HepG2 (cell line): Measurements from ENCODE around the gene MYADML2. TPM values are rescaled to one million over a fixed set of nuclear protein-coding genes. Genes with fewer than 3 reads are reported as not detected.
A peak's percentile ranks its signal among the peaks of the same experiment; 100 is the strongest.

Experiments used
- AGO2 ChIP-seq: fragments of 200-400 bp; formaldehyde crosslinking; optimal IDR thresholded peaks from 2 replicates; pipeline ENCODE3; 2017; ENCODE audit warnings: mild to moderate bottlenecking, low read depth, low read length, moderate library complexity
- CHCHD3 ChIP-seq: sonication (generic); formaldehyde crosslinking; IDR thresholded peaks from 2 replicates; pipeline ENCODE4 v1.8.0; 2022; ENCODE audit warnings: mild to moderate bottlenecking, missing genetic modification reagents, moderate library complexity
- ELF4 ChIP-seq: sonication (generic); formaldehyde crosslinking; IDR thresholded peaks from 2 replicates; pipeline ENCODE4 v1.5.0; 2020; ENCODE audit warnings: missing genetic modification reagents, mild to moderate bottlenecking, moderate library complexity, borderline replicate concordance
- GLI4 ChIP-seq: sonication (generic); formaldehyde crosslinking; IDR thresholded peaks from 2 replicates; pipeline ENCODE4 v1.5.1; 2020; ENCODE audit warnings: missing genetic modification reagents, mild to moderate bottlenecking, moderate library complexity, borderline replicate concordance
- KLF13 ChIP-seq: sonication (generic); formaldehyde crosslinking; IDR thresholded peaks from 2 replicates; pipeline ENCODE4 v1.4.0; 2020; ENCODE audit warnings: mild to moderate bottlenecking, missing genetic modification reagents
- MIXL1 ChIP-seq: IDR thresholded peaks from 2 replicates; pipeline ENCODE4 v1.6.1; 2016
- NR2C2 ChIP-seq: sonication (generic); formaldehyde crosslinking; IDR thresholded peaks from 2 replicates; pipeline ENCODE4 v1.4.0; 2020; ENCODE audit warnings: missing genetic modification reagents, mild to moderate bottlenecking, moderate library complexity, borderline replicate concordance
- PCBP1 ChIP-seq: fragments of 200-400 bp; formaldehyde crosslinking; IDR thresholded peaks from 2 replicates; pipeline ENCODE4 v1.6.1; 2017; ENCODE audit warnings: mild to moderate bottlenecking, low read depth, low read length, borderline replicate concordance
- POLR2G ChIP-seq: fragments of 200-400 bp; formaldehyde crosslinking; IDR thresholded peaks from 2 replicates; pipeline ENCODE4 v1.6.1; 2018; ENCODE audit warnings: mild to moderate bottlenecking, low read depth, low read length, moderate library complexity
- SALL1 ChIP-seq: sonication (generic); formaldehyde crosslinking; IDR thresholded peaks from 2 replicates; pipeline ENCODE4 v1.8.0; 2022; ENCODE audit warnings: mild to moderate bottlenecking, missing genetic modification reagents
- SIN3B ChIP-seq: fragments of 150-350 bp; IDR thresholded peaks from 2 replicates; pipeline ENCODE4 v1.6.1; 2014; ENCODE audit warnings: low read length
- SMAD3 ChIP-seq: sonication (generic); formaldehyde crosslinking; IDR thresholded peaks from 2 replicates; pipeline ENCODE4 v1.4.0; 2020; ENCODE audit warnings: missing genetic modification reagents
- SRSF4 ChIP-seq: fragments of 200-400 bp; formaldehyde crosslinking; IDR thresholded peaks from one replicate; pipeline ENCODE4 v1.6.1; 2018; ENCODE audit warnings: mild to moderate bottlenecking, low read depth, low read length, moderate library complexity; ENCODE audit not compliant: poor library complexity, severe bottlenecking
- SRY ChIP-seq: sonication (generic); formaldehyde crosslinking; IDR thresholded peaks from 2 replicates; pipeline ENCODE4 v1.8.0; 2022; ENCODE audit warnings: mild to moderate bottlenecking, missing genetic modification reagents
- ZNF510 ChIP-seq: sonication (generic); formaldehyde crosslinking; IDR thresholded peaks from 2 replicates; pipeline ENCODE4 v1.4.0; 2020; ENCODE audit warnings: low read depth, mild to moderate bottlenecking, missing genetic modification reagents
- ZNF549 ChIP-seq: sonication (generic); formaldehyde crosslinking; IDR thresholded peaks from 2 replicates; pipeline ENCODE4 v1.5.0; 2020; ENCODE audit warnings: missing genetic modification reagents
- polyA plus RNA-seq, 8 experiments: library from polyadenylated mRNA; depleted of rRNA in 3 of 8; stranded (reverse) in 7 of 8; unstranded in 1 of 8; fragments of >200 nt; fragmentation: Illumina TruSeq in 4 of 8; extraction: Trizol in 4 of 8; gene quantifications; 2 replicates each; pipeline versions ENCODE4 v1.2.1 to v1.2.3, GENCODE V29; 2011 to 2016; ENCODE audit warnings: low read depth in 4 of 8, missing spikeins in 1 of 8, mixed read lengths in 1 of 8; ENCODE audit not compliant: insufficient read depth in 1 of 8
- total RNA-seq, 5 experiments: library from RNA; depleted of rRNA; stranded (reverse); fragments of >200 nt; fragmentation: Illumina TruSeq; extraction: Trizol; gene quantifications; 2 replicates each; pipeline ENCODE4 v1.2.3, GENCODE V29; 2016; ENCODE audit warnings: low read depth in 1 of 5
- TF ChIP-seq, protein P1 (sequence below): sonication (generic); formaldehyde crosslinking; IDR thresholded peaks from 2 replicates; pipeline ENCODE4 v1.5.1; 2020; ENCODE audit warnings: mild to moderate bottlenecking, moderate library complexity, missing genetic modification reagents
- TF ChIP-seq, protein P2 (sequence below), 2 experiments: sonication (generic) in 1 of 2; formaldehyde crosslinking in 1 of 2; IDR thresholded peaks; 2 replicates each; pipeline versions ENCODE4 v1.5.1 to v1.6.1; 2011 to 2020; ENCODE audit warnings: borderline replicate concordance in 1 of 2, low read depth in 1 of 2, low read length in 1 of 2, mild to moderate bottlenecking in 1 of 2, missing genetic modification reagents in 1 of 2, moderate library complexity in 1 of 2
- TF ChIP-seq, protein P3 (sequence below): sonication (generic); formaldehyde crosslinking; IDR thresholded peaks from 2 replicates; pipeline ENCODE4 v1.4.0; 2020; ENCODE audit warnings: missing genetic modification reagents
- TF ChIP-seq, protein P4 (sequence below): sonication (generic); formaldehyde crosslinking; IDR thresholded peaks from 2 replicates; pipeline ENCODE4 v1.5.0; 2020; ENCODE audit warnings: missing genetic modification reagents, mild to moderate bottlenecking, borderline replicate concordance
- TF ChIP-seq, protein P5 (sequence below): sonication (generic); formaldehyde crosslinking; IDR thresholded peaks from 2 replicates; pipeline ENCODE4 v1.4.0; 2020; ENCODE audit warnings: missing genetic modification reagents

Gene MYADML2
- total and polyA plus RNA-seq, 2 of the 13 experiments (the other 11 are each of a cell fraction or from before 2014, with no cell fraction given) = not detected

DNA sequence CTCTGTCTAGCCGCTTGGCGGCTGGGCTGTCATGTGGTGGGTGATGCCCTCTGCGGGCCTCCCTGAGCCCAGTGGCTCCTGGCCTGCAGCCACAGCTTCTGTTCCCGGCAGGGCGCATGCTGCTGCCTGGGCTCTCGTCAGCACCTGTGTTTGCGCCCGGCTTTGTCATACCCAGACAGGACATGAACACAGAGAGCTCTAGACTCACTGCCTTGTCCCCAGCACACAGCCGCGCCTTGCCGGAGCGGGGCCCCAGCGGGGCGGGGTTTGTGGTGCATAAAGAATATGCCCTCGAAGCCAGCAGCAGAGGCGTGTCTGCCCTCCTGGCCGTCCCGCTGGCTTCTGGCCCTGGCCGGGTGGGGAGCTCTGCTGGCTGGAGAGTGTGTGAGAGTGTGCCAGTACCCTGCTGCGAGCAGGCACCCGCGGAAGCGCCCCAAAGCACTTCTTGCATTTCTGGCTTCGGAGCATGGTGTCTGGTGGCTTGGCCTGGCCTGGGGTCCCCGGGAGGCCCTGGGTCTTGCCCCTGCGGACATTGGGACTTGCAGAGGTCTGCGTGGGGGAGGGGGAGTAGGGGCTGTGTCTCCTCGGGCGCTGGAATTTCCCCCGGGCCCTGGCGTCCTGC is 44.8 kb upstream of the MYADML2 start (continued):
- TF ChIP-seq, protein P1, sequence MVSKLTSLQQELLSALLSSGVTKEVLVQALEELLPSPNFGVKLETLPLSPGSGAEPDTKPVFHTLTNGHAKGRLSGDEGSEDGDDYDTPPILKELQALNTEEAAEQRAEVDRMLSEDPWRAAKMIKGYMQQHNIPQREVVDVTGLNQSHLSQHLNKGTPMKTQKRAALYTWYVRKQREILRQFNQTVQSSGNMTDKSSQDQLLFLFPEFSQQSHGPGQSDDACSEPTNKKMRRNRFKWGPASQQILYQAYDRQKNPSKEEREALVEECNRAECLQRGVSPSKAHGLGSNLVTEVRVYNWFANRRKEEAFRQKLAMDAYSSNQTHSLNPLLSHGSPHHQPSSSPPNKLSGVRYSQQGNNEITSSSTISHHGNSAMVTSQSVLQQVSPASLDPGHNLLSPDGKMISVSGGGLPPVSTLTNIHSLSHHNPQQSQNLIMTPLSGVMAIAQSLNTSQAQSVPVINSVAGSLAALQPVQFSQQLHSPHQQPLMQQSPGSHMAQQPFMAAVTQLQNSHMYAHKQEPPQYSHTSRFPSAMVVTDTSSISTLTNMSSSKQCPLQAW (CRISPR knock-in tag) = peak; percentile 59
- TF ChIP-seq, protein P2, sequence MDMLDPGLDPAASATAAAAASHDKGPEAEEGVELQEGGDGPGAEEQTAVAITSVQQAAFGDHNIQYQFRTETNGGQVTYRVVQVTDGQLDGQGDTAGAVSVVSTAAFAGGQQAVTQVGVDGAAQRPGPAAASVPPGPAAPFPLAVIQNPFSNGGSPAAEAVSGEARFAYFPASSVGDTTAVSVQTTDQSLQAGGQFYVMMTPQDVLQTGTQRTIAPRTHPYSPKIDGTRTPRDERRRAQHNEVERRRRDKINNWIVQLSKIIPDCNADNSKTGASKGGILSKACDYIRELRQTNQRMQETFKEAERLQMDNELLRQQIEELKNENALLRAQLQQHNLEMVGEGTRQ (IDR thresholded peaks at IDR 0.05; ENCODE audit: low read depth, low read length) = peak; percentile 66
- TF ChIP-seq, protein P2 (CRISPR knock-in tag; IDR thresholded peaks at IDR 0.05; ENCODE audit: borderline replicate concordance) = no peak; the same call in 1 of the 2 replicates
- no peak for TF ChIP-seq SIN3B
- no peak; the same call in 1 of the 2 replicates for TF ChIP-seq KLF13
- TF ChIP-seq SRSF4 = peak; percentile 85
- TF ChIP-seq POLR2G = peak; percentile 87
- peak; percentile 96; the same call in 1 of the 2 replicates for TF ChIP-seq PCBP1
- TF ChIP-seq GLI4 = peak; percentile 81
- peak; percentile 91 for TF ChIP-seq SRY
- TF ChIP-seq NR2C2 (CRISPR knock-in tag) = peak; percentile 32; the same call in 1 of the 2 replicates
- no peak for TF ChIP-seq ELF4 (CRISPR knock-in tag)
- TF ChIP-seq MIXL1 (CRISPR knock-in tag) = peak; percentile 82
- TF ChIP-seq, protein P3, sequence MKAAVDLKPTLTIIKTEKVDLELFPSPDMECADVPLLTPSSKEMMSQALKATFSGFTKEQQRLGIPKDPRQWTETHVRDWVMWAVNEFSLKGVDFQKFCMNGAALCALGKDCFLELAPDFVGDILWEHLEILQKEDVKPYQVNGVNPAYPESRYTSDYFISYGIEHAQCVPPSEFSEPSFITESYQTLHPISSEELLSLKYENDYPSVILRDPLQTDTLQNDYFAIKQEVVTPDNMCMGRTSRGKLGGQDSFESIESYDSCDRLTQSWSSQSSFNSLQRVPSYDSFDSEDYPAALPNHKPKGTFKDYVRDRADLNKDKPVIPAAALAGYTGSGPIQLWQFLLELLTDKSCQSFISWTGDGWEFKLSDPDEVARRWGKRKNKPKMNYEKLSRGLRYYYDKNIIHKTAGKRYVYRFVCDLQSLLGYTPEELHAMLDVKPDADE (CRISPR knock-in tag) = peak; percentile 79; the same call in 1 of the 2 replicates
- TF ChIP-seq, protein P4, sequence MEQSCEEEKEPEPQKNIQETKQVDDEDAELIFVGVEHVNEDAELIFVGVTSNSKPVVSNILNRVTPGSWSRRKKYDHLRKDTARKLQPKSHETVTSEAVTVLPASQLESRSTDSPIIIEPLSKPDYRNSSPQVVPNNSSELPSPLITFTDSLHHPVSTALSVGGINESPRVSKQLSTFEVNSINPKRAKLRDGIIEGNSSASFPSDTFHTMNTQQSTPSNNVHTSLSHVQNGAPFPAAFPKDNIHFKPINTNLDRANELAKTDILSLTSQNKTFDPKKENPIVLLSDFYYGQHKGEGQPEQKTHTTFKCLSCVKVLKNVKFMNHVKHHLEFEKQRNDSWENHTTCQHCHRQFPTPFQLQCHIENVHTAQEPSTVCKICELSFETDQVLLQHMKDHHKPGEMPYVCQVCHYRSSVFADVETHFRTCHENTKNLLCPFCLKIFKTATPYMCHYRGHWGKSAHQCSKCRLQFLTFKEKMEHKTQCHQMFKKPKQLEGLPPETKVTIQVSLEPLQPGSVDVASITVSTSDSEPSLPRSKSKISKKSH (CRISPR knock-in tag) = peak; percentile 69; the same call in 1 of the 2 replicates
- TF ChIP-seq ZNF549 (CRISPR knock-in tag) = peak; percentile 74
- peak; percentile 97 for TF ChIP-seq SMAD3
- TF ChIP-seq, protein P5, sequence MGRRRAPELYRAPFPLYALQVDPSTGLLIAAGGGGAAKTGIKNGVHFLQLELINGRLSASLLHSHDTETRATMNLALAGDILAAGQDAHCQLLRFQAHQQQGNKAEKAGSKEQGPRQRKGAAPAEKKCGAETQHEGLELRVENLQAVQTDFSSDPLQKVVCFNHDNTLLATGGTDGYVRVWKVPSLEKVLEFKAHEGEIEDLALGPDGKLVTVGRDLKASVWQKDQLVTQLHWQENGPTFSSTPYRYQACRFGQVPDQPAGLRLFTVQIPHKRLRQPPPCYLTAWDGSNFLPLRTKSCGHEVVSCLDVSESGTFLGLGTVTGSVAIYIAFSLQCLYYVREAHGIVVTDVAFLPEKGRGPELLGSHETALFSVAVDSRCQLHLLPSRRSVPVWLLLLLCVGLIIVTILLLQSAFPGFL (CRISPR knock-in tag) = no peak
- TF ChIP-seq CHCHD3 = no peak
- TF ChIP-seq SALL1 = peak; percentile 49; the same call in 1 of the 2 replicates
- no peak; the same call in 1 of the 2 replicates for TF ChIP-seq ZNF510
- TF ChIP-seq AGO2 = no peak
